ENCODE measurements around the gene MPST. TPM values are rescaled to one million over a fixed set of nuclear protein-coding genes. Genes with fewer than 3 reads are reported as not detected.

The MPST gene
- total and polyA plus RNA-seq, 8 donors: 46.4 to 161 (median 51.6) TPM

DNA sequence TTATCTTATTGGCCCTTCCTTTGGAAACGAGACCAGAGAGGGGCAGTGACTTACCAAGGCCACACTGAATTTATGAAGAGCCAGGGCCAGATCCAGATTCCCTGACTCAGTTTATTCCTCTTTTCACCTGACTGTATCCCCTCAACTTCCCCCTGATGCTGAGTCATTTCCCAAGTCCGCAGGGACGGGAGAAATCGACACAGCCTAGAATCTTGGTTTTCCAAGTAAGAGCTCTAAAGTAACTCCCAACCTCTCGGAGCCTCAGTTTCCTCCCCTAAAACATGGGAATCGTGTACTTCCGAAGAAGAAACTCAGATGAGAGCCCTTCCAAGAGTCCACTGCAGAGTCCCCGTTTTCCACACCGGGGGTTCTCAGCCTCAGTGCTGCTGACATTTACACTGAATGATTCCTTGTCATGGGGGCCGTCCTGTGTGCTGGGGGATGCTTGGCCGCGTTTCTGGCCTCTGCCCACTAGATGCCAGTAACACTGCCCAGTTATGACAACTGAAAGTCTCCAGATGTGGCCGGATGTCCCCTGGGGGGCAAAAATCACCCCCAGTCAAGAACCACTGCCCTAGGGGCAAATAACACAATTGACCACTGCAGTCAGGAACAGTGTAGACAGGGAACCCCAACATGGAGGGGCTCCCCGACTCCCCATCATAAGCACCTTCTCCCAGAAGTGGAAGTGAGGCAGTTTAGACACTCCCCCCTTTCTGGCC is 11.2 kb downstream of the MPST start:
- no peaks in the 10 kb centered on the region for H3K9me3 ChIP-seq
- no peak overlapping the region for H3K4me3 ChIP-seq
- peak overlapping the region in 2 of 4 donors; percentile 44 to 82 for H3K27ac ChIP-seq
- TF ChIP-seq, protein P1, sequence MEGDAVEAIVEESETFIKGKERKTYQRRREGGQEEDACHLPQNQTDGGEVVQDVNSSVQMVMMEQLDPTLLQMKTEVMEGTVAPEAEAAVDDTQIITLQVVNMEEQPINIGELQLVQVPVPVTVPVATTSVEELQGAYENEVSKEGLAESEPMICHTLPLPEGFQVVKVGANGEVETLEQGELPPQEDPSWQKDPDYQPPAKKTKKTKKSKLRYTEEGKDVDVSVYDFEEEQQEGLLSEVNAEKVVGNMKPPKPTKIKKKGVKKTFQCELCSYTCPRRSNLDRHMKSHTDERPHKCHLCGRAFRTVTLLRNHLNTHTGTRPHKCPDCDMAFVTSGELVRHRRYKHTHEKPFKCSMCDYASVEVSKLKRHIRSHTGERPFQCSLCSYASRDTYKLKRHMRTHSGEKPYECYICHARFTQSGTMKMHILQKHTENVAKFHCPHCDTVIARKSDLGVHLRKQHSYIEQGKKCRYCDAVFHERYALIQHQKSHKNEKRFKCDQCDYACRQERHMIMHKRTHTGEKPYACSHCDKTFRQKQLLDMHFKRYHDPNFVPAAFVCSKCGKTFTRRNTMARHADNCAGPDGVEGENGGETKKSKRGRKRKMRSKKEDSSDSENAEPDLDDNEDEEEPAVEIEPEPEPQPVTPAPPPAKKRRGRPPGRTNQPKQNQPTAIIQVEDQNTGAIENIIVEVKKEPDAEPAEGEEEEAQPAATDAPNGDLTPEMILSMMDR (IDR thresholded peaks at IDR 0.05): no peak
- no peak for ATAC-seq
- 80 to 83% methylated on average over 14 of the region's 14 CpGs for WGBS, 2 donors
- DNase-seq: no peak
- peaks cover 0 to 28% (median 6%) of the 10 kb centered on the region in 3 donors for H3K36me3 ChIP-seq
- H3K27me3 ChIP-seq: no peaks in the 10 kb centered on the region
- intact Hi-C loops (cut with DNase I): no loop called here
- H3K4me1 ChIP-seq: peaks cover 6 to 27% (median 18%) of the 10 kb centered on the region in 3 donors
- no peak for FAIRE-seq

DNA sequence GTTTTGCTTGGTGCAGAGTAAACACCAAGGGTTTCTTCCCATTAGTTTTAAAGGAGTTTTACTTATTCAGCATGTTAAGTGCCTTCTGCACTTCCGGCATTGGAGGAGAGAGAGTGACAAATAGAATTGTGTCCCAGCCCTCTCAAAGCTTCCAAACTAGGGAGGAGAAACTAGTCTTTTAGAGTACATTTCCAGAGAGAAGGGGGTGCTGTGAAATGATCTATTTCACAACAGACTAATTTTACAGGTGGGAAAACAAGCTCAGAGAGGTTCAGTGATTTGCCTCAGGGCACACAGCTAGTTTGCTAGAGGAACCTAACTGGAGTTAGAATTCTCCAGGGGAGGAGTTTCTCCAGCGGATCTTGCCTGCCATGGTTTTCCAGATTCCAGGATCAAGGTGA is 12.6 kb downstream of the MPST start:
- peak in 1 of 6 donors; percentile 8 for DNase-seq
- H3K27ac ChIP-seq: peak overlapping the region; percentile 72 to 88 (median 80)
- H3K9me3 ChIP-seq: no peaks in the 10 kb centered on the region
- TF ChIP-seq, protein P1 (IDR thresholded peaks at IDR 0.05): no peak
- no peaks in the 10 kb centered on the region for H3K27me3 ChIP-seq
- WGBS, 2 donors: 12 to 14% methylated on average over 2 of the region's 2 CpGs
- H3K4me3 ChIP-seq: peak overlapping the region in 2 of 4 donors; percentile 7 to 25
- H3K4me1 ChIP-seq: peaks cover 6 to 27% (median 18%) of the 10 kb centered on the region in 3 donors
- intact Hi-C loops (cut with DNase I): no loop called here
- ATAC-seq: peak; percentile 27 to 49 (median 38)
- no peak for FAIRE-seq
- peaks cover 0 to 21% (median 6%) of the 10 kb centered on the region in 3 donors for H3K36me3 ChIP-seq

DNA sequence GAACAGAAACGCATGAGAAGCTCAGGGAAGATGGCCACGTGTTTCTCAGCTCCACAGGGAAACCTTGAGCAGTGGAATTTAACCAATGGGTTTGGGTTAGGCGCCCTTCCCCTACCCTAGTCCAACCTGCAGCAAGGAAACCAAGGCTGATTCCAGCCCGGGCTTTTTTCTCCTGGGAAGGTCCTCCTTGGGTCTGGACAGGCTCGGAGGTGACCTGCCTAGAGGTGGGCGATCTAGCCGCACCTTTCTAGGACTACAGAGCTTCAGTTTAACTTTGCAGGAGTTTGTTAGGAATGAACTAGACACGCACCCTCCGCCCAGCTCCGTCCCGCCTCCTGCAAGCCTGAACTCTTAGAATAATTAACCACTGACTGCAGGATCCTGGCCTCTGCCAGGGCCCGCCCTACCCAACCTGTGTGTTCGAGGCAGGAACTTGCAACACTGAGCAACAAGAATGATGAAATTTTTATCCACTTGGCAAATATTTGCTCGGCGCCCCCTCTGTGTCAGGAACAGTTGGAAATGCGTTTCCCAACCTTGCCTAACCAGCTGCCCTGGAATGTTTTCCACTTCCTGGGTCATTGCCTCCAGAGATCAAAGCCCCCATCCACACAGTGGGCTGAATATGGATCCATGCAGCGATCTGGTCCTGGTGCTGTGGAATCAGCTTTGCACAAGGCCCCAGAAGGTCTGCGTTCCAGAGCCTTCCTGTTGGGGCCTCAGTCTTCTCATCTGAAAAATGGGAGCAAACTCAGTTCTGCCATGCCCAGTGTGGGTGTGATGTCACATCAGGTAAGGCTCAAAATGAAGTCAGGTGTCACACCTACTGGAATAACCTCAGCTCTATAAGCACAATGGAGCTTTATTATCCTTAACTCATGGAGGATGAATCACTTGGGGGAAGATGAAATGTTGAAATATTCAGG is 13.3 kb downstream of the MPST start:
- peak; percentile 82 to 94 (median 86) for DNase-seq
- WGBS, 2 donors: 13 to 15% methylated on average over 18 of the region's 18 CpGs
- peak; percentile 23 for FAIRE-seq
- ATAC-seq: peak; percentile 95 to 97 (median 96)
- peaks cover 0 to 15% (median 6%) of the 10 kb centered on the region in 3 donors for H3K36me3 ChIP-seq
- TF ChIP-seq, protein P1 (IDR thresholded peaks at IDR 0.05): no peak
- H3K4me1 ChIP-seq: peaks cover 6 to 27% (median 18%) of the 10 kb centered on the region in 3 donors
- intact Hi-C loops (cut with DNase I): no loop called here
- peak overlapping the region in 2 of 4 donors; percentile 7 to 25 for H3K4me3 ChIP-seq
- no peaks in the 10 kb centered on the region for H3K9me3 ChIP-seq
- H3K27ac ChIP-seq: peak overlapping the region; percentile 72 to 88 (median 80)
- H3K27me3 ChIP-seq: no peaks in the 10 kb centered on the region

DNA sequence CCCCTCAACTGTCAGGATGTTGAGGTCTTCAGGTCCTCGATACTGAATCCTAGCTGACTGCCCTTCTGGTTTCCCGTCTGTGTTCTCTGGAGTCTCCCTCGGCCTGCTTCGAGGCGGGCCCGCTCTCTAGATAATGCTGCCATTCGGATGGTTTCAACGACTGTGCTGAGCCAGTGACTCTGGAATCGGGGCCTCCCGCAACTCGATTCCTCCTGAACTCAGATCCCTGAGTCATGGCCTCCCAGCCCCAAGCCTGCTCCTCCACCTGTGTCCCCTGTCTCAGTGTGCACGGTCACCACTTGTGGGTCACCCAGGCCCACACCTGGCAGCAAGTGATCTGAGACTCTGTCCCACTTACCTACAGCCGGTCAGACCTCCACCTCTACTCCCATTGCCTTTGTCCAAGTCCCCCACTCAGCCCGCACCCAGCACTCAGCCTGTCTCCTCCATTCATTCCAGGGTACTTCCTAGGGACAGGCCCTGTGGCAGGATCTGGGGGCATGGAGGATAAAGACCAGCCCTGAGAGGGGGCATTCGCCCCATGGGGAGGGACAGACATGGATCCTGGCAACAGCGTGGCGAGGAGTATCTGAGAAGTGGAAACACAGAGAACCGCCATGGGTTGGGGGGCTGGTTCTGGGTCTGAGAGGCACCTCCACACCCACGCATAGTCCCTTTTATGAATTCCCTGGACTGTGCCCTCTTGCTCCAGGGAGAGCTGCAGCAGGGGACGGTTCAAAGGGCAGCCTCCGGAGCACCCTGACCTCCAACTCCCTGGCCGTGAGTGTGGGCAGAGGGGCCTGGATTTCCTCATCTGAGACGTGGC is 14.3 kb downstream of the MPST start:
- ATAC-seq (no peak), DNase-seq (peak in 1 of 6 donors; percentile 31), FAIRE-seq (no peak)
- intact Hi-C loops (cut with DNase I): no loop called here
- peak overlapping the region; percentile 72 to 88 (median 80) for H3K27ac ChIP-seq
- H3K9me3 ChIP-seq: no peaks in the 10 kb centered on the region
- TF ChIP-seq, protein P1 (IDR thresholded peaks at IDR 0.05): no peak
- H3K27me3 ChIP-seq: no peaks in the 10 kb centered on the region
- H3K36me3 ChIP-seq: peaks cover 0 to 13% (median 6%) of the 10 kb centered on the region in 3 donors
- 85 to 89% methylated on average over 23 of the region's 23 CpGs for WGBS, 2 donors
- H3K4me1 ChIP-seq: peaks cover 6 to 27% (median 18%) of the 10 kb centered on the region in 3 donors
- H3K4me3 ChIP-seq: no peak overlapping the region

Measured in pancreas (tissue), 10 donors.